Stimulated activated CD8-positive, alpha-beta memory T cell treated with anti-CD3 and anti-CD28 coated beads, Interleukin-4, amount 100 ng/mL, for 1 hour (primary cell): ENCODE data around the gene LPCAT1.

ENCODE experiments used
- DNase-seq, 2 donors: peaks; one replicate each; pipeline ENCODE4 v3.0.0-alpha.2; 2020; ENCODE audit warnings: low read depth in 2 of 2, low spot score in 1 of 2

The LPCAT1 gene

DNA sequence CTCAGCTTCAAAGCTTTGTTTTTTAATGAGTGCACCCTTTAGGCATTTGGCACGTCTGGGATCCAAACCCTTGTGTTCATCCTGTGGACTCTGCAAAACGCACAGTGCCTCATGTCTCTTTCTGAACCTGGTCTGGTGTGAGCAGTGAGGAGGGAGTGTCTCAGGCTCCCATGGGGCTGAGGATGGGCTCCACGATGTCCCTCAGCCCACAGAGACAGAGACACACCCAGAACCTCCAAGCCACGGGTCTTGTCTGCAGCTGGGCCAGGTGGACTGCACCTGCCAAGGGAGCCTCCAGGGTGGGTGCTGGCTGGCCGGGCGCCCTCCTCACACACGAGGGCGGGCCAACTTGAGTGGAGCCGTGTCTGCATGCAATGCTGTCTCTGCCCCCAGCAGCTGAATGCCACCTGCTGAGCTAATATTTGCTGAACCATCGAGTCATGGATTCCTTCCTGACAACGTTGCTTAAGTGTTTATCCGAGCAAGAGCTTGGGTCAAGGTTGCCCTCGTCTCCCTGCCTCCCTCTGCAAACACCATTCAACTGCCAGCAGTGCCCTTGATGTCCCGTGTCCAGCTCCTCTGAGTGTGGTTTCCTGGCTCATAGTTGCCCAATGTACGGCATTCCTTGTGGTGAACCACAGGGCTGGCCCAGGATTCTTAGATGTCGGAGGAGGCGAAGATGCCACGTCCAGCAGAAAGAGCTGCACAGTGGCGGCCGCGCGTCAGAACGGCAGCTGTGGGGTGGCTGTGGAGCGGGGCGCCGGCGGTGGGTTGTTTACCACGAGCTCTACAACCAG is 31.4 kb upstream of the LPCAT1 start:
- no peak for DNase-seq

DNA sequence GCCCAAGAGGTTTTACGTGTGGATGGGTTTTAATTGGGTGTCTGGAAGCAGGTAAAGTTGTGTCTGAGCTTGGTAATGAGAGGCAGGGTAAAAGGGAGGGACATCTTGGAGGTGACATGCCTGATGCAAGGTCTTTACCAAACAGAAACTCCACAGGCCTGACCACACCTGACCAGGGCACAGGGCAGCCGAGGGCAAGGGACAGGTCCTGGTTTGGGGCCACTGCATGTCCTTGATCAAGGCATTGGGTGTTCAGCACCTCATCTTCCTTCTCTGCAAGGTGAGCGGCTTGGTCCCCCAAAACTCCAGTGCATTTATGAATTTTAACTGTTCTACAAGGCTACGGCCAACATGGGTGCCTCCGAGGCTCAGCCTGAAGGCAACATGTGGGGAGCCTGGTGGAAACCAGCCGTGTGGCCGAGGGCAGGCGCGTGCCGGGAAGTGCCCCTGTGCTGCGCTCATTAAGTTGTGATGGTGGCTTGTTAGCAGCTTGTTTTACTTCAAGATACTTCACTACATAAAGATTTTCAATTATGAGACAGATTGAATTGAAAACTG is 30.7 kb upstream of the LPCAT1 start:
- no peak for DNase-seq

DNA sequence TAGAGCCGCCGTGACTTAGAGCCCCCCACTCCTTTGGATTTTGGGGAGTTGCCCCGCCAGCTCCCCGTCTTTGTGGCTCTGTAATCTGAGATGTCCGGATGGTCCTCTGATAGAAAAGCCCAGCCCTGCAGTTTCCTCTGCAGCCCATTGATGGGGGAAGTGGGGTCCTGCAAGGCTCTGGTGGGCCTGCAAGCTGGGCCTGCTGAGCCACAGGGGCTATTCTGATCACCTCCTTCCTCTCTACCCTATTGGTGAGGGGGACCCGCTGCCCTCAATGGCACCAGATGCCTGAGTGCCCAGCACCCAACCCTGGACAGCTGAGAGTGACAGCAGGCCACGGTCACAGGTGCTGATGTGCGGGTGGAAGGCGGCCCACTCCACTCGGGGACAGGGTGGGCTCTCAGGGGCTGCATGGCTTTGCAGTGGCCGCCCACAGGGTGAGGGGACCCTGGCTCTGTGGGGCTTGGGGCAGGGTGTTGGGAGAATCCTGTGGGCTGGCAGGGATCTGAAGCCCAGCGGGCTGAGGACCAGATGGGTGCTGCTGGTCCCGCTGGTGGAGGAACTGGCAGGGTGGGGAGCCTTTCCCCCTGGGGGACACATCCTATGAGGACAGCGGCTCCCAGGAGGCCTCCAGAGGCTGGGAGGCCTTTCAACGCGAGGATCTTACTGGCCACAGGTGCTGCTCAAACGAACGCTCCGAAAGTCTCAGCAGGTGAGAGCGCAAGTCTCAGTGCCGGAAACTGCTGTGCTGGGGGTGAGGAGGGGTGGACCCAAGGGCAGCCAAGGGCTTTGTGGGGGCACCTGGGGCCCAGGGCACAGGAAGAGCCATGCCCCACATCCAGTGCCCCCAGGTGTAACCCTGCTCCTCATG is 30.0 kb upstream of the LPCAT1 start:
- no peak for DNase-seq

DNA sequence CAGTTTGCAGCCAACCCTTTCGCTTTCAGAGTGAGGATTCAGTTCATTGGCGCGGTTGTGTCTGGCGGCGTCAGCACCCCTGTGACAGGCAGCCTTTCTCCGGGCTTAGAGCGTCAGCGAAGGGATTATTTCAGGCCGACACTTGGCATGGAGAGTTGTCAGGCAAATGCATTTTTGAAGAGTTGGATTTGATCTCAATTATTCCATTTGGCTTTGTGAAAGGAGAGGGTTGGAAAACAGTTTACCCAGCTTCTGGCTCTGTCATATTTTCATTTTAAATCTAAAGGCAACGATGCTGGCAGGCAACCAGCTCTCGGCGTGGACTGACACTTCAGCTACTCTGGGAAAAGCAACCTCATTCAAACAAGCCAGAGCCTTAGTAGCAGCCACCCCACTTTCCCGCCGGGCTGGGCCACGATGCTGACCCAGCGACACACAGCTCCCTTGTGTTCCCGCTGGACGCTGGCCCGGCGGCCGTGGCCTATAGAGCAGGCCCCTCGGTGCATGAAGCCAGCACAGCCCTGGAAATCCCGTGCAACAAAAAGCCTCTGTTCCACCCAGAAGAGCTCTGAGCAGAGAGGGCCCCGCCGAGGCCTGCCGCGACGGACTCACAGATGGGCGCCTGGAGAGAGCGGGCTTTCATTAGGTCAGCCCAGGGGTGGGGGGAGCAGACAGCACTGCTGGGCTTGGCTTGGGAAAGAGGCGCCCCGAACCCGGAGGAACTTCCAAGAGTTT is 28.9 kb upstream of the LPCAT1 start:
- DNase-seq, result no peak

DNA sequence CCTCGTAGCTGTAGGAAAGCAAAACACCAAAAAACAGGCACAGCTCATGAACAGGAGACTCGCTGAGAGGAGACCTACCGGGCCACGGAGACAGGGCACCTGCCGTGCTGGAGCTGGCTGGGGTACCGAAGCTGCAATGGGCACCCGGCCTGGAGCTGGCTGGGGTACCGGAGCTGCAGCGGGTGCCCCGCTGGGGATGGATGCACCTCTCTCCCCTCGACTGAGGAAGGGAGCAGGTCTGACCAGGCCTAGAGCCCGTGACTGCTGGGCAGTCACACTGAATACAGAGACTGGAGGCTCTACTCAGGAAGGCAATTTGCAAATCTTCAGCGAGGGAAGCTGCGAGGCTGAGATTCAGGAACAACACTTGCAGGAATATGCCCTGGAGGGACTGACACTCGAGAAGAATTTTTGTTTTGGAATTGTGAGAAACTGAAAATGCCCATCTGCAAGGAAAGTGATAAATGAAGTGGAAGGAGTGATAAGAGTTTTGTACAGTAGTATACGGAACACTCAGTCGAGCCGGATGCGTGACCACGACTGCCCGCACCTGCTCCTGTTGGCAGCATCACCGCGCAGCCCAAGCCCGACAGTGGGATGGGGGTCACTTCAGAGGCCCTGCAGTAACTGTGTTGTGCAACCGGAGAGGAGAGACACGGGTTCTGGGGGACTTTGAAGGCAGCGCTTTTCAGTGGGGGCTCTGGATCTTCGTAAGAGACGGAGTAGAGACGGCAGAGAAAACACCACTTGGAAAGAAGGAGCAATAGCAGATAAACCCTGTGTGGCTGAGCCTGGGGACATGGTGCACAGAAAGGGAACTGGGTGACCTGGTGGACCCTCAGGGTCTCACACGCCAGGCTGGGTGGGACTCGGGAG is 27.9 kb upstream of the LPCAT1 start:
- no peak for DNase-seq

DNA sequence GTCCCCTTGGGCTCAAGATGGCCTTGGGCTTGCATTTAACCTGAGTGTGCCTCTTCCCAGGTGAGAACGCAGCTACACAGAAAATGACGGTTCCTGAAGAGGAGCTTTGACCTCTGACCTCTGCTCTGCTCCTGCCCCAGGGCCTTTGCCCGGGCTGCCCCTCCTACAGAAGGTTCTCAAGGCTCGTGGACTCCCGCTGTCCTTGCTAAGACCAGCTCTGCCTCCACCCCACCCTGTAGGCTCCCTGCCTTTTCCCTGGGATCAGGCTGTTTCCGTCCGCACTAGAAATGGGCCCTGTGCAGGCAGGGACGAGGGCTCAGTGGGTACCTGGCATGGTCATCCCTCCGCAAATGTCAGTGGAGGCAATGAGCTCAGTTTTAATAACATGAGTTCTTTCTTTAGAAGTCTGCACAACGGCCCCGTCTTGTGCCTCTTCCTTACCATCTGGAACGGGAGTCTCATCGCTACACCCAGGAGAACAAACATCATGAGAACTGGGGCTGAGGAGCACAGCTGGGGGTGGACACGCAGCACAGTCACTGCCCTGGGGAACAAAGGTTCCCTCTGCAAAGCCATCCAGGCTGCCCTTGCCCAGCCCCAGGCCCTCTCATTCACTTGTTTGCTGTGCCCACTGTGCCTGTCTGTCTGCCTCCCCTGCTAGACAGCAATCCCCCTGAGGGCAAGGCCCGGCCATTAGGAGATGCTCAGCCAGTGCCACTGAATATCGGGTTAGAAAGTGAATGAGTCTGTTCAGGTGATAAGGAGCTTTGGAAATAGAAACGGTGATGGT is 26.7 kb upstream of the LPCAT1 start:
- DNase-seq, result no peak

DNA sequence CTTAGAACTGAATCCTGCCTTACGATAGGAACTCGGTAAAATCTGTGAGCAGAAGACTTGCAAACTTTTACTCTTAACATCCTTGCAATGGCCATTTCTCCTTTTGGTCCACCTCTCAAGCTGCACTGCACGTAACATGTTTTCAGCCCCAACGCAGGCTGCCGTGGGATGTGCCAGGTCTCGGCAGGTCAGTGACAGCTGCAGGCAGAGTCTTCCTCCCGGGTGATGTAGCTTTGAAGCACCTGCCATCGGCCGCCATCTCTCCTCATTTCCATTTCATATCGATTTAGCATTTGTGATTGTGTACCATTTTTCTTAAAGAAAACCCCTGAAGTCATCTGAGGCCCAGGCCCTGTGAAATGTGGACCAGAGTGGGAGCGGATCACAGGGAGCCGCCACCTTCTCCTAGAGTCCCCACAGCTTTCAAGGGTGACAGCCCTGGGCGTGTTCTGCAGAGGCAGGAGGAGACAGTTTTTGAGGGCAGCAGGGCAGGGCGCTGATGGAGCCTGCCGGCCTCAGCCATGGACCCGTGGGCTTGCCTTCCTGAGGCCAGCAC is 25.8 kb upstream of the LPCAT1 start:
- no peak for DNase-seq

DNA sequence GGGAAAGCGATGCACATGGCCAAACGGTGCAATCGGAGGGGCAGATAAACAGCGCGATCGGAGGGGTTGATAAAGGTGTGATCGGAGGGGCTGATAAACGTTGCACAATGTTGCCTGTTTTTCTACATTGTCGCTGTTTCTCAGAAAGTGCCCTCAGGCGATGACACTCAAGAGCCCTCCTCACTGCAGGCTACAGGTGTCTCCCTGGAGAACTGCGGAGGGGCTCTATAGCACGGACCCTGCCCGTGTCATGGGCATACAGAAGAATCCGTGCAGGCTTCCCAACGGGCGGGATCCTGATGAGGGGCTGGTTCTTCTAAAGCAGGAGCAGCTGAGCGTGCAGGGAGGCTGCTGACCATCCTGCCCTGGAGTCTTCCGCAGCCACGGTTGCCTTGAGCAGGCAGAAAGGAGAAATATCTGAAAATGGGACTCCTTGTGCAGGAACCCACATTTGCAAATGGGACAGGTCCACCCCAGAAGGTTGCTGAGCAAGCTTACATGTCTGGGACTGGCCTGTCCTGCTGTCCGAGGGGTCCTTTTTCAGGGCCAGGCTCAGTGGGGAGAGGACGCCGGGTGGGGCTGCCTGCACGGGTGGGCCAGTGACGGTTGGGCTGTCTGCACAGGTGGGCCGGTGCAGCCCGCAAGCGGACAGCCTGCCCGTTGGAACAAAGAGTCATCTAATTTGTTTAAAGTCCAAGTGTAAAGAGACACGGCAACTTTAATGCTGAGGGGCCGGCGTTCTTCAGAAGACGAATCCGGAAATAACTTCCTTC is 25.1 kb upstream of the LPCAT1 start:
- no peak for DNase-seq

DNA sequence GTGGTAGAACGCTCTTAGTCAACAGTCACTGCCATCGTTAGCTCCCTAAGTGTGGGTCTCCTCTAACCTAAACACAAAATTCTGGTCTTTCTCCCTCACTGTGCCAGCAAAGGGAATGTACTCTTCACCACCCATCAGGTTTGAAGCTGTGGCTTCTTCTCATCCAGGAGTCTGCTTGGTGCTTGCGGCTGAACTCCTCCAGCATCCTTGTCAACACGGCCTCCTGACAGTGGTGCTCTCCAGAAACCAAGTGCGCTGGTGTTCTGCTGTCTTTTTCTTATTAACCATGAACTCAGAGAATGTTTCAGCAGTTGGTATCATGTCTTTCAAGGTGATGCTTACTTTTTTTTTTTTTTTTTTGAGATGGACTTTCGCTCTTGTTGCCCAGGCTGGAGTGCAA is 23.9 kb upstream of the LPCAT1 start:
- no peak for DNase-seq

DNA sequence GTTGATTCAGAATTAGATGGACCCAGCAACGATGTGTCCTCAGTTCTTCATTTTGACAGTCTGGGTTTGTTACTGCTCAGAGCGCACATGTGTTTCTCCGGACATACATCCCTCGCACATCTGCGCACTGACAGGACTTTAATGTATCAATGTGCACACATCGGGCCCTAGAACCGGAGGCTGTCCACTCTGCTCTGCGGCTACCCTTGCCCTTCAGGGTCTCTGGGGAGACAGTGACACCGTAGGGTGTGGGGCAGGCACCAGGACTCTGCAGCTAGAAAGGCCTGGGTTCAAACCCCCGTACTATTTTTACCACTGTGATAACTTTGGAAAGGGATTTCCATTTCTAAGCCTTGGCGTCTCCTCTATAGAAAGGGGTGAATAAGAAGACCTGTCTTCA is 23.5 kb upstream of the LPCAT1 start:
- DNase-seq, result no peak

DNA sequence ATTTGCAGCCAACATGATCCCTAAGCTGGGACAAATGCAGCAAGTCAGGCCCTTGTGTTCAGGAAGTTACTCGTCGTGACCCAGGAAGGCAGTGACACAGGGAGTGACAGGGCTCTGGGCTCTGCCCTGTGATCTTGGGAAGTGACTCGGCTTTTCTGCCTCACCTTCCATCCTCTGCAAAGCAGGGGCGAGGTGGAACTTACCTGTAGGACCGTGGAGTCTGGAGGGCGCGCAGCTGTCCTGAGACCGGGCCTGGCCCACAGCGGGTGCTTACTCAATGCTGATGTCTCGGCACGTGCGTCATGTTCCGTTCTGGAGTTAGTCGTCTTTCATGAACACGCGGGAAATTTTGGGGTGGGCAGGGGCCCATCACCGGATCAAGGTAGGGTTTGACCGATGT is 22.8 kb upstream of the LPCAT1 start:
- no peak for DNase-seq

DNA sequence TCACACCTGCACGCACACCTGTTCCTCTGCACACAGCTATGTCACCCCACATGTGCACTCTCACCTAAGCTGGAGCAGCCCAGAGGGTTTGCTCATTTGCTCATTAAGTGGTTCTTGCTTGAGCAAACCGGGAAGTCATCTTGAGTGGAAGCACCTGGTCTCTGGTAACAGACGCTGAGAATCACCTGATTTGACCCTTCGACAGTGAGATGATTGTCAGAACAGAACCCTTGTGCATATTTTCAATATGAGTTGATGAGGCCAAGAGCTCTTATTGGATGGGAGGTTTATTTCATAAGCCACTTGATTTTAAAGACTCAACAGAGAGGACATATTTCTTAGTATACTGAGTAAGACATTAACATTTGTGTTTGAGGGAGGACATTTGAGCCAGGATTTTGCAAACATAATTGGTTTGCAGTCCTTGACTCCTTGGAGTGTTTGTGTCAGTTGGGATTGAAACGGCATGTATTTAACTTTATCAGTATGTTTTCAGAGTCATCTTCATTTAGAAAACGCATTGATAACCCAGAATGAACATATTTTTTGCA is 22.1 kb upstream of the LPCAT1 start:
- no peak for DNase-seq

DNA sequence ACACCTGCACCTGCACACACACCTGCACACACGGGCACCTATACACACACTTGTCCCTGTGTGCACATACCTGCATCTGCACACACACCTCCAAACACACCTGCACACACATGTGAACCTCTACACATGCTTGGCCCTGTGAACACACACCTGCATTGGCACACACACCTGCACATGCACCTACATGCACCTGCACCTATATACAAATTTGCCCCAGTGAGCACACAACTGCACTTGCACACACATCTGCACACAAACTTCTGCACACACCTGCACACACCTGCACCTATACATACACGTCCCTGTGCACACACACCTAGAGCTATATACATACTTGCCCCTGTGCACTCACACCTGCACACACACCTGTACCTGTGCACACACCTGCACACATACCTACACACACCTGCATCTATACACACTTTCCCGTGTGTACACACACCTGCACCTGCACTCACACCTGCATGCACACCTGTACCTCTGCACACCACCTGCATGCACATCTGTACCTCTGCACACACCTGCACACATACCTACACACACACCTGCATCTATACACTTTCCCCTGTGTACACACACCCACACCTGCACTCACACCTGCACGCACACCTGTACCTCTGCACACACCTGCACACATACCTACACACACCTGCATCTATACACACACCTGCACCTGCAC is 21.5 kb upstream of the LPCAT1 start:
- DNase-seq, result no peak

DNA sequence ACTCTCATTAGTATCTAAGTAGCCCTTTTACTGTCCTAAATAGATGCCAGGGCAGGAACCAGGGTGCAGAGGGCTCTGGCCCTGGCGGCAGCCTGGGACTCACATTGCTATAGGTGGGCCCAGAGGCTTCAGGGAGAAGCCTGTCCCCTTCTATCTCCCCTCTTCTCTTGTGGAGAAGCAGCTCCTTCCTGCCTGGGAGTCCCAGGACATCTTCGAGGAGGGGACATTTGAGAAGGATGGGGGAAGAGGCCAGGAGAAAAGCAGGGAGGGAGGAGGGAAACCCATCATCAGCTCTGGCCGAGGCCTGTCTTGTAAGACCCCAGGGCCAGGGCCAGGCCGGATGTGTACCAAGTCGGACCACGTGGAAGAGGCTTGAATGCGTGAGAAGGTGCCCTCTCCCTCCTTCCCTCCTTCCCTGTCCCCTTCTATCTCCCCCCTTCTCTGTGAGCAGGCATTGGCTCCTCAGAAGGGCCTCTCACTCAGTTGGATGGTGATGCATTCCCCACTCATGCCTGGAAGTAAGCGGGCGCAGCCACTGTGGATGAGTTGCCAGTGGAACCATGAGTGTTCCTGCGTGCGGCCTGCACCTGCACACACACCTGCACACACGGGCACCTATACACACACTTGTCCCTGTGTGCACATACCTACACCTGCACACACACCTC is 20.7 kb upstream of the LPCAT1 start:
- no peak for DNase-seq

DNA sequence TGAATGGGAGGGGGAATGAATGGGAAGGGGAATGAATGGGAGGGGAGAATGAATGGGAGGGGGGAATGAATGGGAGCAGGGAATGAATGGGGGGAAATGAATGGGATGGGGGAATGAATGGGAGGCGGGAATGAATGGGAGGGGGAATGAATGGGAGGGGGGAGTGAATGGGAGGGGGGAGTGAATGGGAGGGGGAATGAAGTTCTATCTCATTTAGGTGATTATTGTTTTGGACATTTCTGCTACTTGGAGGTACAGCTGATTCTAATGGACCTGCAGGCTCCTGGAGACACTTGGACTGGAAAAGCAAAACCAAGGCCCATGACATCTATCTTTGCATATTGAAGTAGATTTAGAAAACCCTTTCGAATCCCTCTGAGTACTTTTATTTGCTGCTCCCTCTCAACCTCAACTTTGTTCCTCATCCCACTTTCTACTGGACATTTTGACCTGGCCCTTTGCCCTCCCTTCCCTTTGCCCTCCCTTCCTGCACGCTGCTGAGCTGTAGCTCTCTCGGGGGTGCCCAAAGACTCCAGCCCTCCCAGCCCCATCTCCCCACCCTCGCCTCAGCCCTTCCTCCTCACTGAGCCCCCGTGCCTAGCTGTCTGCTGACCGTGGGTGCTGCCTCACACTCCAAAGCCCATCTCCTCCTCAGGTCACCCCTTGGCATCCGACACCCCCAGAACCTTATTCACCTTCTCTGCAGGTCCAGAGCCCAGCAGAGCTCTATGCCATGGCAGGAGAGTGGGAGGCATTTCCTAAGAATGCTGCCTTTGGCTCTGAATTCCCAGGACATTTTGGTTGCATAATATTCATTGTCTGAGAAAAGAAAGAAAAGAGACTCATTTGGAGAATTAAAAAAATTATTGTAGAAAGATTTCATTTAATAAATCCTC is 19.9 kb upstream of the LPCAT1 start:
- DNase-seq, result no peak

DNA sequence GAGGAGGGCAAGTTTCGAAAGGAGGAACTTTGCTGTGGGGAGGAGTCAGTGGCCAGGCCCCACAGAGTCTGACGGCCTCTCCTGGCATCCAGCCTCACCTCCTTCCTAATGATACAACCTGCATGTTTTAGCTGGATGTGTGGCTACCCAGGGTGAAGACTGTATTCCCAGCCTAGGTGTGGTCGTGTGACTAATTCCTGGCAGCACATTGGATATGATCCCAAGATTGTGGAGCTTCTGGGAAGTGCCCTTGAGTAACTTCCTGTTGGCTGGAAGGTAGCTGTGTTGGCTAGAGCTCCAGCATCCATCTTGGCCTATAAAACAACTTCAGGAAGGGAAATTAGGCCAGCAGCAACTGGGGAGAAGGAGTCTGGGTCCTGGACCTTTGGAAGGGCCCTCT is 19.0 kb upstream of the LPCAT1 start:
- no peak for DNase-seq
